Adrenal gland (tissue), 12 donors: ENCODE measurements around the gene HK2. TPM values are rescaled to one million over a fixed set of nuclear protein-coding genes. Genes with fewer than 3 reads are reported as not detected.
"Not testable (repeated sequence)": the region's sequence is repeated elsewhere in the genome, so short reads cannot be mapped to it uniquely, and the experiment has no call there.

Experiments used
- DNase-seq, 7 donors: peaks; one replicate each; pipeline ENCODE4 v3.0.0-alpha.2; 2019 to 2020
- H3K27ac ChIP-seq, 5 donors: fragments of 200-600 bp; sonication (generic) in 4 of 5; 1 replicate in 3 of 5; 2 replicates in 2 of 5; pipeline versions ENCODE4 v1.5.1 to v1.8.0; 2016 to 2020; ENCODE audit warnings: mild to moderate bottlenecking in 1 of 5
- H3K27me3 ChIP-seq: fragments of 200-600 bp; 2 replicates; pipeline ENCODE4 v1.8.0; 2021
- H3K36me3 ChIP-seq, 2 donors: fragments of 200-600 bp; replicated peaks in 1 of 2; 1 replicate in 1 of 2; 2 replicates in 1 of 2; pipeline versions ENCODE4 v1.5.1 to v1.8.0; 2018 to 2022
- H3K4me1 ChIP-seq, 2 donors: fragments of 200-600 bp; replicated peaks in 1 of 2; 1 replicate in 1 of 2; 2 replicates in 1 of 2; pipeline versions ENCODE4 v1.5.1 to v1.8.0; 2018 to 2021
- H3K4me3 ChIP-seq, 4 donors: fragments of 200-600 bp; sonication (generic) in 3 of 4; one replicate each; pipeline ENCODE4 v1.5.1; 2016 to 2018
- H3K9me3 ChIP-seq, 3 donors: fragments of 200-600 bp; sonication (generic) in 1 of 3; replicated peaks in 1 of 3; 1 replicate in 2 of 3; 2 replicates in 1 of 3; pipeline versions ENCODE4 v1.5.1 to v1.8.0; 2016 to 2021
- CTCF ChIP-seq, 6 experiments: fragments of 450-650 bp in 4 of 6; fragments of 200-600 bp in 2 of 6; sonication (generic) in 1 of 6; IDR thresholded peaks; 1 replicate in 5 of 6; 2 replicates in 1 of 6; pipeline versions ENCODE4 v1.5.1 to v1.8.0; 2016 to 2021; ENCODE audit warnings: antibody characterized with exemption in 6 of 6, mild to moderate bottlenecking in 2 of 6, moderate library complexity in 1 of 6
- POLR2A ChIP-seq, 2 donors: fragments of 450-650 bp; IDR thresholded peaks; one replicate each; pipeline ENCODE4 v1.6.1; 2017; ENCODE audit warnings: antibody characterized with exemption in 2 of 2, mild to moderate bottlenecking in 2 of 2, moderate library complexity in 1 of 2
- WGBS, 4 donors: extraction: QIAGEN DNeasy Blood & Tissue Kit in 2 of 4; methylation state at CpG; one replicate each; pipeline versions ENCODE4 v1.1.5 to v1.1.7; 2013 to 2017; 5-methylcytosine and 5-hydroxymethylcytosine counted together
- intact Hi-C, 2 donors: fragments of 100-400 bp; cut with DNase I; formaldehyde crosslinking; loops; one replicate each; pipeline versions ENCODE4 v1.14.1 to v1.15.0; 2022 to 2023
- polyA plus RNA-seq, 3 donors: library from polyadenylated mRNA; stranded (reverse); fragments of 200-250 nt in 2 of 3; fragments of 350-450 nt in 1 of 3; fragmentation: Illumina TruSeq in 1 of 3; extraction: RNeasy Lipid Tissue Mini Kit (QIAGEN cat#74804) in 1 of 3; gene quantifications; one replicate each; pipeline ENCODE4 v1.2.3, GENCODE V29; 2013 to 2014
- total RNA-seq, 9 donors: library from RNA; depleted of rRNA in 4 of 9; stranded (reverse); fragments of >200 nt in 4 of 9; fragments of 120-200 nt in 1 of 9; fragmentation: NEBNext Ultra II Directional in 1 of 9; extraction: Animal tissue kit (Norgen Biotek cat#: 25700) in 1 of 9; gene quantifications; one replicate each; pipeline versions ENCODE4 v1.1.0 to v1.2.4, GENCODE V29; 2013 to 2023
- donor health status: healthy with polysubstance abuse.
- donor health status: Bipolar disorder and iron deficiency.
- donor health status: DM: yes; HTN: yes; CAD: no.
- donor health status: DM: no; HTN: no; CAD: no.
- donor health status: DM: no; HTN: no; CAD: no.
- donor health status: DM: yes; HTN: yes; CAD: no.

Gene HK2
- total and polyA plus RNA-seq, 12 donors: 1.2 to 11.7 (median 5.0) TPM

GRCh38 chr2:74906395-74906794 is 72.5 kb downstream of the HK2 start:
- 80 to 93% (median 87%) methylated on average over 5 of the region's 5 CpGs for WGBS, 4 donors
- Histone ChIP-seq H3K4me1 (no peaks in the 10 kb centered on the region), H3K36me3 (no peaks in the 10 kb centered on the region), H3K9me3 (no peaks in the 10 kb centered on the region), H3K4me3 (no peak overlapping the region), H3K27ac (no peak overlapping the region), H3K27me3 (peaks cover 27% of the 10 kb centered on the region)
- intact Hi-C loops: no loop called here
- peak in 1 of 7 donors; percentile 21 for DNase-seq
- TF ChIP-seq POLR2A (IDR thresholded peaks at IDR 0.05) (no peak), CTCF (IDR thresholded peaks at IDR 0.05) (no peak)

GRCh38 chr2:74907560-74907959 is 73.6 kb downstream of the HK2 start:
- peaks cover 27% of the 10 kb centered on the region for H3K27me3 ChIP-seq
- DNase-seq, intact Hi-C loops, H3K27ac ChIP-seq, H3K9me3 ChIP-seq, H3K4me1 ChIP-seq, H3K4me3 ChIP-seq, H3K36me3 ChIP-seq: not testable (repeated sequence)
- WGBS, 4 donors: 75 to 84% (median 80%) methylated on average over 5 of the region's 5 CpGs

GRCh38 chr2:74908748-74909444 is 75.0 kb downstream of the HK2 start:
- intact Hi-C loops: no loop called here
- WGBS, 4 donors: 30 to 41% (median 36%) methylated on average over 25 to 31 of the region's 31 CpGs
- Histone ChIP-seq H3K27me3 (peaks cover 27% of the 10 kb centered on the region), H3K36me3 (no peaks in the 10 kb centered on the region), H3K4me3 (no peak overlapping the region), H3K27ac (no peak overlapping the region), H3K4me1 (no peaks in the 10 kb centered on the region), H3K9me3 (no peaks in the 10 kb centered on the region)
- peak in 1 of 7 donors; percentile 48 for DNase-seq
- no peak for TF ChIP-seq CTCF (IDR thresholded peaks at IDR 0.05)
- no peak for TF ChIP-seq POLR2A (IDR thresholded peaks at IDR 0.05)

GRCh38 chr2:74910245-74910644 is 76.3 kb downstream of the HK2 start:
- intact Hi-C loops: loop anchor here (10.0 kb wide), 2 partner anchors 155 to 485 kb away; no protein-coding TSS in a partner anchor
- H3K4me1 ChIP-seq: no peaks in the 10 kb centered on the region
- H3K4me3 ChIP-seq: no peak overlapping the region
- H3K36me3 ChIP-seq: no peaks in the 10 kb centered on the region
- WGBS, 4 donors: 88 to 92% (median 89%) methylated on average over 1 of the region's 1 CpG
- H3K27ac ChIP-seq: no peak overlapping the region
- no peak for DNase-seq
- H3K27me3 ChIP-seq: peaks cover 27% of the 10 kb centered on the region
- H3K9me3 ChIP-seq: no peaks in the 10 kb centered on the region
- no peak for TF ChIP-seq CTCF (IDR thresholded peaks at IDR 0.05)
- TF ChIP-seq POLR2A (IDR thresholded peaks at IDR 0.05): no peak

GRCh38 chr2:74911061-74911460 is 77.1 kb downstream of the HK2 start:
- peaks cover 27% of the 10 kb centered on the region for H3K27me3 ChIP-seq
- H3K9me3 ChIP-seq: no peaks in the 10 kb centered on the region
- WGBS, 4 donors: 55 to 76% (median 64%) methylated on average over 4 of the region's 4 CpGs
- DNase-seq: no peak
- no peak overlapping the region for H3K4me3 ChIP-seq
- no peaks in the 10 kb centered on the region for H3K36me3 ChIP-seq
- no peak for TF ChIP-seq POLR2A (IDR thresholded peaks at IDR 0.05)
- TF ChIP-seq CTCF (IDR thresholded peaks at IDR 0.05): no peak
- intact Hi-C loops: loop anchor here (10.0 kb wide), 2 partner anchors 154 to 484 kb away; no protein-coding TSS in a partner anchor
- no peaks in the 10 kb centered on the region for H3K4me1 ChIP-seq
- H3K27ac ChIP-seq: no peak overlapping the region
